Cerebellar nuclear complex (tissue), 1 donor: Measurements from ENCODE around the gene OR52K2.
"Not testable (repeated sequence)": the region's sequence is repeated elsewhere in the genome, so short reads cannot be mapped to it uniquely, and the experiment has no call there.

Experiments
- DNase-seq, 2 experiments: peaks; one replicate each; lab custom pipeline; 2025; lab: John Stamatoyannopoulos, UW

The OR52K2 gene

GRCh38 chr11:4448995-4449394, at the start of gene OR52K2:
Gene OR52K2, plus strand, starts transcription at chr11:4449295. Its CDS starts 45 bp downstream, at chr11:4449340.
- DNase-seq = no peak

- not testable (repeated sequence) for DNase-seq
Measured at GRCh38 chr11:4406206-4406605, 42.9 kb upstream of the OR52K2 start.

- DNase-seq = no peak
Measured at GRCh38 chr11:4416306-4416705, 32.8 kb upstream of the OR52K2 start.

GRCh38 chr11:4416816-4417215, 32.3 kb upstream of the OR52K2 start:
- no peak for DNase-seq

- DNase-seq = no peak
Measured at GRCh38 chr11:4418403-4418802, 30.7 kb upstream of the OR52K2 start.

GRCh38 chr11:4430051-4430450, 19.0 kb upstream of the OR52K2 start:
- no peak for DNase-seq

- no peak for DNase-seq
Measured at GRCh38 chr11:4433856-4434255, 15.2 kb upstream of the OR52K2 start.

GRCh38 chr11:4436411-4436810, 12.7 kb upstream of the OR52K2 start:
- DNase-seq = no peak

- no peak for DNase-seq
Measured at GRCh38 chr11:4441515-4441914, 7.6 kb upstream of the OR52K2 start.

- no peak for DNase-seq
Measured at GRCh38 chr11:4443232-4443891, 5.7 kb upstream of the OR52K2 start.

GRCh38 chr11:4453118-4453517, 4.0 kb downstream of the OR52K2 start:
- DNase-seq = no peak

- DNase-seq = no peak
Measured at GRCh38 chr11:4454021-4454420, 4.9 kb downstream of the OR52K2 start.

- DNase-seq = no peak
Measured at GRCh38 chr11:4455419-4455818, 6.3 kb downstream of the OR52K2 start.

GRCh38 chr11:4459500-4459899, 10.4 kb downstream of the OR52K2 start:
- no peak for DNase-seq

GRCh38 chr11:4460151-4460550, 11.1 kb downstream of the OR52K2 start:
- no peak for DNase-seq

GRCh38 chr11:4464216-4465159, 15.4 kb downstream of the OR52K2 start:
- DNase-seq = no peak

GRCh38 chr11:4465407-4465806, 16.3 kb downstream of the OR52K2 start:
- DNase-seq = no peak

GRCh38 chr11:4466131-4466870, 17.2 kb downstream of the OR52K2 start:
- no peak for DNase-seq

- no peak for DNase-seq
Measured at GRCh38 chr11:4466871-4467442, 17.9 kb downstream of the OR52K2 start.

- no peak for DNase-seq
Measured at GRCh38 chr11:4467811-4468606, 18.9 kb downstream of the OR52K2 start.

GRCh38 chr11:4479644-4480043, 30.5 kb downstream of the OR52K2 start:
- no peak for DNase-seq
